ENCODE measurements around the gene CEL.
"Not testable (repeated sequence)": the region's sequence is repeated elsewhere in the genome, so short reads cannot be mapped to it uniquely, and the experiment has no call there.

The CEL gene

GRCh38 chr9:133032171-133032570, 29.6 kb upstream of the CEL start:
- ATAC-seq (ENCODE audit: low read depth) (no peak), DNase-seq (ENCODE audit: low spot score) (no peak)
- peaks cover 8% of the 10 kb centered on the region for H3K4me1 ChIP-seq (ENCODE audit: insufficient read depth, poor library complexity, severe bottlenecking)
- no peaks in the 10 kb centered on the region for H3K9me3 ChIP-seq (ENCODE audit: severe bottlenecking)
- peaks cover 20% of the 10 kb centered on the region for H3K36me3 ChIP-seq (ENCODE audit: low read depth)
- H3K4me3 ChIP-seq (ENCODE audit: severe bottlenecking): no peak overlapping the region
- TF ChIP-seq CTCF (IDR thresholded peaks at IDR 0.05; ENCODE audit: poor library complexity, severe bottlenecking): no peak
- no peak overlapping the region for H3K27ac ChIP-seq (ENCODE audit: poor library complexity, severe bottlenecking)
- no peaks in the 10 kb centered on the region for H3K27me3 ChIP-seq (ENCODE audit: insufficient read depth, poor library complexity, severe bottlenecking)

- ATAC-seq (ENCODE audit: low read depth) (peak; percentile 23; the same call in 1 of the 3 replicates), DNase-seq (ENCODE audit: low spot score) (no peak)
- TF ChIP-seq CTCF (IDR thresholded peaks at IDR 0.05; ENCODE audit: poor library complexity, severe bottlenecking): no peak
- H3K4me1 ChIP-seq (ENCODE audit: insufficient read depth, poor library complexity, severe bottlenecking): peaks cover 8% of the 10 kb centered on the region
- H3K27me3 ChIP-seq (ENCODE audit: insufficient read depth, poor library complexity, severe bottlenecking): no peaks in the 10 kb centered on the region
- peaks cover 26% of the 10 kb centered on the region for H3K36me3 ChIP-seq (ENCODE audit: low read depth)
- no peak overlapping the region for H3K4me3 ChIP-seq (ENCODE audit: severe bottlenecking)
- H3K27ac ChIP-seq (ENCODE audit: poor library complexity, severe bottlenecking): no peak overlapping the region
- H3K9me3 ChIP-seq (ENCODE audit: severe bottlenecking): no peaks in the 10 kb centered on the region
Observed at GRCh38 chr9:133035669-133036068, 26.1 kb upstream of the CEL start.

- H3K9me3 ChIP-seq (ENCODE audit: severe bottlenecking): no peaks in the 10 kb centered on the region
- no peaks in the 10 kb centered on the region for H3K27me3 ChIP-seq (ENCODE audit: insufficient read depth, poor library complexity, severe bottlenecking)
- no peak for ATAC-seq (ENCODE audit: low read depth)
- TF ChIP-seq CTCF (IDR thresholded peaks at IDR 0.05; ENCODE audit: poor library complexity, severe bottlenecking): no peak
- H3K27ac ChIP-seq (ENCODE audit: poor library complexity, severe bottlenecking): no peak overlapping the region
- H3K4me3 ChIP-seq (ENCODE audit: severe bottlenecking): no peak overlapping the region
- H3K36me3 ChIP-seq (ENCODE audit: low read depth): peaks cover 35% of the 10 kb centered on the region
- H3K4me1 ChIP-seq (ENCODE audit: insufficient read depth, poor library complexity, severe bottlenecking): no peaks in the 10 kb centered on the region
- DNase-seq (ENCODE audit: low spot score): no peak
Observed at GRCh38 chr9:133037775-133038515, 23.8 kb upstream of the CEL start.

- DNase-seq (ENCODE audit: low spot score); H3K4me3 ChIP-seq (ENCODE audit: severe bottlenecking); ATAC-seq (ENCODE audit: low read depth); H3K27ac ChIP-seq (ENCODE audit: poor library complexity, severe bottlenecking); H3K9me3 ChIP-seq (ENCODE audit: severe bottlenecking); H3K4me1 ChIP-seq (ENCODE audit: insufficient read depth, poor library complexity, severe bottlenecking); H3K27me3 ChIP-seq (ENCODE audit: insufficient read depth, poor library complexity, severe bottlenecking): not testable (repeated sequence)
- H3K36me3 ChIP-seq (ENCODE audit: low read depth): peaks cover 57% of the 10 kb centered on the region
- peak; percentile 67 for TF ChIP-seq CTCF (IDR thresholded peaks at IDR 0.05; ENCODE audit: poor library complexity, severe bottlenecking)
Observed at GRCh38 chr9:133040892-133041479, 20.8 kb upstream of the CEL start.

- no peak overlapping the region for H3K4me3 ChIP-seq (ENCODE audit: severe bottlenecking)
- no peak for DNase-seq (ENCODE audit: low spot score)
- H3K9me3 ChIP-seq (ENCODE audit: severe bottlenecking): no peaks in the 10 kb centered on the region
- no peak overlapping the region for H3K27ac ChIP-seq (ENCODE audit: poor library complexity, severe bottlenecking)
- TF ChIP-seq CTCF (IDR thresholded peaks at IDR 0.05; ENCODE audit: poor library complexity, severe bottlenecking): no peak
- no peaks in the 10 kb centered on the region for H3K4me1 ChIP-seq (ENCODE audit: insufficient read depth, poor library complexity, severe bottlenecking)
- H3K27me3 ChIP-seq (ENCODE audit: insufficient read depth, poor library complexity, severe bottlenecking): no peaks in the 10 kb centered on the region
- peaks cover 67% of the 10 kb centered on the region for H3K36me3 ChIP-seq (ENCODE audit: low read depth)
- no peak for ATAC-seq (ENCODE audit: low read depth)
Observed at GRCh38 chr9:133041958-133042357, 19.8 kb upstream of the CEL start.
